Measurements from ENCODE around the gene MTHFD1L. TPM values are rescaled to one million over a fixed set of nuclear protein-coding genes. Genes with fewer than 3 reads are reported as not detected.
A peak's percentile ranks its signal among the peaks of the same experiment; 100 is the strongest.
"Not testable (repeated sequence)": the region's sequence is repeated elsewhere in the genome, so short reads cannot be mapped to it uniquely, and the experiment has no call there.

The MTHFD1L gene
- total RNA-seq, 1 donor from 2014 or later, result 59.1 TPM

DNA sequence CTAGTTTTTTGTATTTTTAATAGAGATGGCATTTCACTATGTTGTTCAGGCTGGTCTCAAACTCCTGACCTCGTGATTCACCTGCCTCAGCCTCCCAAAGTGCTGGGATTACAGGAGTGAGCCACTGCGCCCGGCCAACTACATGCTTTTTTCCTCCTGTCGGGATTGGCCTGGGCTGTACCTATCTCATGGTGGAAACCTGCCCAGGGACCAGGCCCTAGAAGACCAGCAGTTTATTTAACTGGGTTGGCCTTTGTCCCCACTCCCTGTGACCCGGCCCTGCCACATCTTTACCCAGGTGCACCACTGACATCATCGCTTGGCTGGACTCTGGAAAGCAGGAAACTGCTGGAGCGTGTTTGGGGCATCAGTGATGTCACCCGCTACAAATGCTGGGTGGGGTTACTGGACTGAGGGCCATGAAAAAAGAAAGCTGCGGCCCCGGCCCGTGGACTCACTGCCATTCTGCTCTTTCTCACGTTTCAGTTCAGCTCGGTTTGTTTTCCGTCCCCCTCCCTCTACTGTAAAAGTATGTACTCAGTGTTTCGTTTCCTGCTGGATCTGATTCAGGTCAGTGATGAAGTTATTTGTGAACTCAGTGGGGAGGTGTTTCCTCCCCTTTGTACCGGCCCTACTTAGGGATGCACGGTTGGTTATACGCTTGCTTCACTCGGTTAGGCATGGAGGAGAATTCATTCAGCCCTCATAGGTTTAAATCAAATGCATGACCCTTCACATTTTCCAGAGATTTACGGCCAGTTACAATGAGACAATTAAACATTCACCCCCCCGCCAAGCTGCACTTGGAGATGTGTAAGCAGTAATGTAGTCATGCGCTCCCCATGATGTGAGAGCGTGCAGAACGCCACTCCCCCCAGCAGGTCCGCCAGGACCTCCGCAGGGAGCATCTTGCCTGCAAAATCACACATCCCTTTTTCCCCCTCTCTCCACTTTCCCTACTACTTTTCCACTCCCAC lies 179.3 kb downstream of the MTHFD1L start:
- Mint-ChIP-seq H3K4me1 (peaks cover 60% of the 10 kb centered on the region), H3K4me3 (no peak overlapping the region), H3K36me3 (peaks cover 14% of the 10 kb centered on the region), H3K27me3 (ENCODE audit: low read depth) (no peaks in the 10 kb centered on the region), H3K9me3 (no peaks in the 10 kb centered on the region), H3K27ac (peak overlapping the region; percentile 91)
- no peak for DNase-seq (ENCODE audit: low spot score in 2 of 2, unreplicated experiment in 2 of 2)
- TF ChIP-seq, protein P1, sequence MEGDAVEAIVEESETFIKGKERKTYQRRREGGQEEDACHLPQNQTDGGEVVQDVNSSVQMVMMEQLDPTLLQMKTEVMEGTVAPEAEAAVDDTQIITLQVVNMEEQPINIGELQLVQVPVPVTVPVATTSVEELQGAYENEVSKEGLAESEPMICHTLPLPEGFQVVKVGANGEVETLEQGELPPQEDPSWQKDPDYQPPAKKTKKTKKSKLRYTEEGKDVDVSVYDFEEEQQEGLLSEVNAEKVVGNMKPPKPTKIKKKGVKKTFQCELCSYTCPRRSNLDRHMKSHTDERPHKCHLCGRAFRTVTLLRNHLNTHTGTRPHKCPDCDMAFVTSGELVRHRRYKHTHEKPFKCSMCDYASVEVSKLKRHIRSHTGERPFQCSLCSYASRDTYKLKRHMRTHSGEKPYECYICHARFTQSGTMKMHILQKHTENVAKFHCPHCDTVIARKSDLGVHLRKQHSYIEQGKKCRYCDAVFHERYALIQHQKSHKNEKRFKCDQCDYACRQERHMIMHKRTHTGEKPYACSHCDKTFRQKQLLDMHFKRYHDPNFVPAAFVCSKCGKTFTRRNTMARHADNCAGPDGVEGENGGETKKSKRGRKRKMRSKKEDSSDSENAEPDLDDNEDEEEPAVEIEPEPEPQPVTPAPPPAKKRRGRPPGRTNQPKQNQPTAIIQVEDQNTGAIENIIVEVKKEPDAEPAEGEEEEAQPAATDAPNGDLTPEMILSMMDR (IDR thresholded peaks at IDR 0.05; ENCODE audit: unreplicated experiment), result no peak

DNA sequence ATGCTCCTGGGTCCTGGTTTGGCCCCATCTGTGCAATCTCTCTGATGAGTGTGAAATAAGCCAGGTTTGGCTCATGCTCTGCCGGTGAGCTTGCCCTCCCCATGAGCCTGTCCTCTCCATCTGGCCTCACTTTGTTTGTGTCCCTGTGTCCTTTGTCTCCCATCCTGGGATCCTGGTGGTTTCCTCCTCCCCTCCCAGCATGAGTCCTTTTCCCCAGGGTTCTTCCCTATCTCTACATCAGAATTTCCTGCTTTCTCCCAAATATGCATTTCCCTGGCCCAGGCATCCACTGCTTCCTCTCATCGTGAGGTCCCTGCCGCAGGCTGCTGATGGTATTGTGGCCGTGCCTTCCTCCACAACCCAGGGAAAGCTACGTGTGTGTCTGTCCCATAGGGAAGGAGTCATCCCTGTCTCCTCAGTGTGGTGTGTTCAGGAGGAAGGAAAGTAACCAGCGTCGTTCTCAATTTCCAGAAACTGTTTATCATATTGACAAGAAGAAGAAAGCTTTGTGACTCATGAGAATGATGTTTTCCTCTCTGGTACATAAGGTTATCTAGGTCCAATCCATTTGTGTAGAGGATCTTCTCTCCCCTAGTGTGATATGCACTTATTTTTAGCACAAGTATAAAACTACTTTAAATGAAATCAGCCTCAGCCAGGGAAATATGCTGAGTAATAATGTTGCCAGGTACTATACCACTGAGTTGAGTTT lies 180.2 kb downstream of the MTHFD1L start:
- DNase-seq (ENCODE audit: low spot score in 2 of 2, unreplicated experiment in 2 of 2); H3K27me3 Mint-ChIP-seq (ENCODE audit: low read depth); H3K9me3 Mint-ChIP-seq; H3K4me3 Mint-ChIP-seq: not testable (repeated sequence)
- H3K4me1 Mint-ChIP-seq, result peaks cover 61% of the 10 kb centered on the region
- peak overlapping the region; percentile 91 for H3K27ac Mint-ChIP-seq
- peaks cover 14% of the 10 kb centered on the region for H3K36me3 Mint-ChIP-seq

DNA sequence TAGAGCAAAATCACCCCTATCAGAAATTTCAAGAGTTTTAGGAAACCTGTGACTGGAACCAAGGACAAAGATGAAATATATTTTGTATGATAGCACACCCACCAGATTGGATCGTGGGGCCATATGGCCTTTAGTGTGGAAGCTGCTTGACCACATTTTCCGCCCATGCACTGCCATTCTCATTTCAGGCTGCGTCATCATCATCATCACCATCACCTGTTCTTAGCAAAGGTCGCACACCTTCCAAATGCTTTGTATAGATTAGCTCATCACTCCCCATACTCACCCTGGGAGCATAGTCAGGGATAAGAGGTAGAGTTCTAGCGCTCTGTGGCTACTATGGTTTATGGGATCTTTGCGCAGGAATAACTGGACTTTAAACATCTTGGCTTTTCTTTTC lies 185.7 kb downstream of the MTHFD1L start:
- Mint-ChIP-seq H3K4me1 (peaks cover 62% of the 10 kb centered on the region), H3K9me3 (no peaks in the 10 kb centered on the region), H3K4me3 (no peak overlapping the region), H3K27ac (peak overlapping the region; percentile 96), H3K36me3 (peaks cover 14% of the 10 kb centered on the region), H3K27me3 (ENCODE audit: low read depth) (no peaks in the 10 kb centered on the region)
- TF ChIP-seq, protein P1 (IDR thresholded peaks at IDR 0.05; ENCODE audit: unreplicated experiment), result no peak
- DNase-seq (ENCODE audit: low spot score in 2 of 2, unreplicated experiment in 2 of 2), result no peak

DNA sequence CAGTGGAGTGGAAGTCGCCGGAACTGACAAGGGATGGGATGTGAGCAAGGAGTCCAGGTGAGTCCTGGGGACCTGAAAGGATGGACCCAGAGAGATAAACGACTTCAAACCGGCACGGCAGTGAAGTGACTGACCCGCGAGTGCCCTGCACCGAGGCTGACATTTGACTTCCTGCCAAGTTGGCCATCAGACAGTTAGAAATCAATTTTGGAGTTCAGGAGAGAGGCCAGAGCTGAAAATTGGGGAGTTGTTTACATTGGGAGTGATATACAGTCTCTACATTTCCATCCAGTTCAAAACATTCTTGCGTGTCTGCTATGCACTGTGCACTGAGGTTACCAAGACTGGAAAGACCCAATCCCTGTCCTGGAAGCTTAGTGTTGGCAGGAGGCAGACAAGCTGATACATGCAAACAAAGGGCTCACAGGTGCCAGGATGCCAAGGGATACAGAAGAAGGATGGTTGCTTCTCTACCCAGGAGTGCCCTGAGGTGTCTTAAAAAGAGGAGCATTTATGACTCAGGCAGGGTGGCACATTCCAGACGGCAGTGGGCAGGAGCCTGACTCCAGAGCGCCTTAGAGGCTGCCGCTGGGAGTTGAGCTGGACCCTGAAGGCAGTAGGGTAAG lies 186.6 kb downstream of the MTHFD1L start:
- H3K4me3 Mint-ChIP-seq, result no peak overlapping the region
- H3K27ac Mint-ChIP-seq, result peak overlapping the region; percentile 96
- H3K9me3 Mint-ChIP-seq, result no peaks in the 10 kb centered on the region
- TF ChIP-seq, protein P1 (IDR thresholded peaks at IDR 0.05; ENCODE audit: unreplicated experiment), result no peak
- H3K4me1 Mint-ChIP-seq, result peaks cover 64% of the 10 kb centered on the region
- H3K36me3 Mint-ChIP-seq, result peaks cover 14% of the 10 kb centered on the region
- DNase-seq (ENCODE audit: low spot score in 2 of 2, unreplicated experiment in 2 of 2), result no peak
- no peaks in the 10 kb centered on the region for H3K27me3 Mint-ChIP-seq (ENCODE audit: low read depth)

DNA sequence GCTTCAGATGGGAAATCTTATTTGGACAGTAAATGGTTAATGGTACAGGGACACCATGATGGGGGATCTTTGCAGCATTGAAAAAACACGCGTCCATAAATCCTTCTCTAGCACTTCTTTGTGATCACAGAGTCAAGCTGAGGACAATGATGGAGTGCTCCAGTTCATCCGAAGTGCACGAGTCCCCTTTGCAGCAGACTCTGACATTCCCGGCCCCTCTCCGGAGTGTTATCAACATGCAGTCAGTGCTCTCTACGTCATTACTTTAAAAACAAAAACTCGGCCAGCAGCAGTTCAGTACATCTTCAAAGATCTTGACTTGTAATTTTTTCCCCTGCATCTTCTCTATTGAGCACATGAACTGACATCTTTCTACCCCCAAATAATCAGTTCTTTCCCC lies 188.8 kb downstream of the MTHFD1L start:
- Mint-ChIP-seq H3K4me1 (peaks cover 71% of the 10 kb centered on the region), H3K27me3 (ENCODE audit: low read depth) (no peaks in the 10 kb centered on the region), H3K4me3 (peak overlapping the region; percentile 18), H3K9me3 (no peaks in the 10 kb centered on the region), H3K27ac (peak overlapping the region; percentile 96), H3K36me3 (no peaks in the 10 kb centered on the region)
- DNase-seq (ENCODE audit: low spot score in 2 of 2, unreplicated experiment in 2 of 2), result no peak
- TF ChIP-seq, protein P1 (IDR thresholded peaks at IDR 0.05; ENCODE audit: unreplicated experiment), result no peak

All from mesothelial cell of epicardium (in vitro differentiated cells).